HG03159 (cell line): ENCODE measurements around the gene GPD1L.
"Not testable (repeated sequence)": the region's sequence is repeated elsewhere in the genome, so short reads cannot be mapped to it uniquely, and the experiment has no call there.

Source experiments
- ATAC-seq: cut with Tn5 transposase; IDR thresholded peaks from one replicate; pipeline ENCODE4 v1.9.1; 2021; ENCODE audit warnings: mild to moderate bottlenecking, moderate library complexity; ENCODE audit not compliant: unreplicated experiment

The GPD1L gene

DNA sequence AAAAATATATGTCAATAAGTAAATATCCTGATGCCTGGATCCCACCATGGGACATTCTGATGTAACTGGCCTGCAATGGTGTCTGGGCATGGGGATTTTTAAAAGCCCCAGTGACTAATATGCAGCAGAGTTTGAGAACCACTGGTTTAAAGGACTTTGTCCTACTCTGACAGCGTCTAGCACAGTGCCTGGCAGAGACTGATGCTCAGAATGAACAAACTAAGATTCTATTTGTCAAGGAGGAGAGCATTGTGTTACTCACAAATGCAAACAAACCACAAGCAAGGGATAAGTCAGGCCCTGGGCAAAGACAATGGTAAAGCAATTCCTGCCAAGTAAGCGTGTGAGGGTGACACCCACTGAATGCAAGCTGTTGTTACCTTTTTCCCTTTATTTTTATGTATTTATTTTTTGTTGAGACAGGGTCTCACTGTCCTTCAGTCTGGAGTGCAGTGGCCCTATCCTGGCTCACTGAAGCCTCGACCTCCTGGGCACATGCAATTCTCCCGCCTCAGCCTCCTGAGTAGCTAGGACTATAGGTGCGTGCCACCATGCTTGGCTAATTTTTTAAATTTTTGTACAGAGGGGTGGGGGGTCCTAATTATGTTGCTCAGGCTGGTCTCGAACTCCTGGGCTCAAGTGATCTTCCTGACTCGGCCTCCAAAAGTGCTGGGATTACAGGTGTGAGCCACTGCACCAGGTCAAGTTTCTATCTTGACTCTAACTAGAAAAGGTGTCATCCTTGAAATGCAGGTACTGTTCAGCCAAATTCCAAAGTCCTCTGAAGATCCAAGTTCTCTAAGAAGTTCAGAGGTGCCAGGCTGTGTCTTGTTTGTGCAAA is 909 bp upstream of the GPD1L start:
- ATAC-seq, result no peak

DNA sequence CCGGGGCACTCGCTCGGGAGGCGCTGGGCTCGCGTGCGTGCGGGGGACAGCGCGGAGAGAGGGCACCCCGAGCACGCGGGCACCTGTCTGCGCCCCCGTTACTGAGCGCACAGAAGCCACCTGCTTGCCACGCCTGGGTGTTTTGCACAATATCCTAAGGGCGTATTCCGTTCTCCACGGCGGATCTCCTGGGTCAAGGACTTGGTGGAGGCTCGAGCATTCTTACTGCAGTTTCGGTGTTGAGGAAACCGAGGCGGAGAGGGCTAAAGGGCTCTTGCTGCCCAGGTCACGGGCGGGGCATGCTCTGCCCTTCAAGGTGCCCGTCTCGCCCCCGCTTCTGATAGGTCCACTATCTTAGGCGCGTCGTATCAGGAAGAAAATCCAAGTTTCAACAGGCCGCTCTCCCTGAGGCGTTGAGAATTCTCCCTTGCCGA is 526 bp downstream of the GPD1L start:
- ATAC-seq, result no peak

DNA sequence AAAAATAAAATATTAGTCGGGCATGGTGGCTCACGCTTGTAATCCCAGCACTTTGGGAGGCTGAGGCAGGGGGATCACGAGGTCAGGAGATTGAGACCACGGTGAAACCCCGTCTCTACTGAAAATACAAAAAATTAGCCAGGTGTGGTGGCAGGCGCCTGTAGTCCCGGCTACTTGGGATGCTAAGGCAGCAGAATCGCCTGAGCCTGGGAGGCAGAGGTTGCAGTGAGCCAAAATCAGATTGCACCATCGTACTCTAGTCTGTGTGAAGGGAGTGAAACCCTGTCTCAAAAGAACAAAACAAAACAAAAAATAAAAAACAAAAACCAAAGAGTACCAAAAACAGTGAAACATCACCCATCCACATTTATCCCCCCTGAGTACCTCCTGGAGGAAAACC is 1.8 kb downstream of the GPD1L start:
- ATAC-seq, result not testable (repeated sequence)

DNA sequence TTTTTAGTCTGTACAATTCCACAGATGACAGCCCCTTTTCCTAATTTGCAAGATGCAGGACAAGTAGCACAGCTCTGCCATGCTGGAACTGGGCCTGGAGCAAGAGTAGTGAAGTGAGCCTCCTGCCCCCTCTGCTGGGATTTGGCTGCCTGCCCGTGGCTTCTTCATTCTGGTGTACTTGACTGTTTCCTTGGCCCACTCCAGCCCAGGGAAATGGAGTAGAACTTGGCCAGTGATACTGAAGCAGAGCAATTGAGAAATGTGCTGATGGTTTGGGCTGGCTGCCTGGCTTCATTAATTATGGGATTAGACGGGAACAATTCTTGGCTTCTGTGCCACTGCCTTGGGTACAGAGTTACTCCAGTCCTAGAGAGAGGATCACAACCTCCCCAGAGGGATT is 2.8 kb downstream of the GPD1L start:
- ATAC-seq, result no peak

- ATAC-seq, result no peak
Observed at GRCh38 chr3:32110233-32110760, 3.9 kb downstream of the GPD1L start.

GRCh38 chr3:32111560-32111959 is 5.1 kb downstream of the GPD1L start:
- no peak for ATAC-seq

DNA sequence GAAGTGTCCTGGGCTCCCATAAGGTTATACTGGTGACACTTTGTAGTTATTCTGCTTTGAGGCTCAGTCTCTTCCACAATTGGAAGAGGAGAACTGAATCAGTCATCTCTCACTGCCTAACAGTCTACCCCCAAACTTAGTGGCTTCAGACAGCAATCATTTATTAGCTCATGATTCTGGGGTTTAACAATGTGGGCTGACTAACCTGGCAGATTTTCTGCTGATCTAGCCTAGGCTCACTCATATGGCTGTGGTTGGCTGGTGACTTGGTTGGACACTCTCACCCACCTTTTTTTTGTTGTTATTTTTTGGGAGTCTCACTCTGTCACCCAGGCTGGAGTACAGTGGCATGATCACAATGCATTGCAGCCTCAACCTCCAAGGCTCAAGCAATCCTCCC is 7.1 kb downstream of the GPD1L start:
- ATAC-seq, result no peak

- ATAC-seq, result no peak
Observed at GRCh38 chr3:32113981-32114545, 7.6 kb downstream of the GPD1L start.

- ATAC-seq, result not testable (repeated sequence)
Observed at GRCh38 chr3:32114546-32115386, 8.3 kb downstream of the GPD1L start.

DNA sequence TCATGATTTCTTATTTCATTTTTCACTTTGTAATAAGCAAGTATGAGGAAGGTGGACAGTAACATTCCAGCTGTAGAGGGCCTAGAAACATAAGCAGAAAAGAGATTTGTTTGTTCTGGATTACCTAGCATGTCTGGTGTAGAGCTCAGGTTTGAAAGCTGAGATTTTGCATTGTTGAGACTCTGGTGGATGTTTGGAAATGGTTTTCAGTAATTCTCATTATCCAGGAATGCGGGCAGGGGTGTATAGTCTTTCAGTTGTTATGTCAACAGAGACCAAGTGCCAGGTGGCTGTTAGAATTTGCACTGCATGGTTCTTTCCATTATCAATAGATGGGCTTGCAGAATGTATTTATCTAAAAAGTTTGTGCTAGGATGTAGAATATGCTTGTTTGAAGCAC is 10.9 kb downstream of the GPD1L start:
- ATAC-seq, result no peak

DNA sequence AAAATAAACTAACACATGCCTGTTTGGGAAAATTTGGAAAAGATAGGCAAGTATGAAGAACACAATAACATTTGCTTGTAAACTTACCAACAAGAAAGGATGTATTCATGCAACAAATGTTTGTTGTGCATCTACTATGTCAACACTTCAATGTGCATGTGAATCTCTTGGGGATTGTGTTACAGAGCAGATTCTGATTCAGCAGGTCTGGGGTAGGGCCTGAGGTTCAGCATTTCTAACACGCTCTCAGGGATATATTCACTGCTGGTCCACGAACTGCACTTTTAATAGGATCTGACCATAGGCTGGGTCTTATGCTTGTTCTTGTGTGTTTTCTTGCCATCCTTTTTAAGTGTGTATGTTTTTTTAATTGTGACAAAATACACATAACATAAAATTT is 11.8 kb downstream of the GPD1L start:
- no peak for ATAC-seq

DNA sequence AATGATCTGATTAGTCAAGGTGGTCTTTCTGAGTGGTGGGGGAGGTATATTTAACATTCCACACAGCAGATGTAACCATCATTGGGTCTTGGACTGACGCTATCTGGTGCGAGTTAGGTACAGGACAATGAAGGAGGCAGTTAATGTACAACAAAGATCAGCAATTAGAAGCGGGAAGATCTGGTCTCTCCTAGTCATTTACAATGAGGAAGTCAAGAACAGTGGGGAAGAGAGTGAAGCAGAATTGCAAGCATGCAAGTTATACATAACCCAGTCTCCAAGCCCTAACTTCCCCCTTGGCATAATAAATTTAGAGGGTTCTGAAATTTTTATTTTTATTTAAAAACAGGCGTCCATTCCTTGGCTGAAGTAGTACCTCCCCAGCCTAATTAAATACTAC is 14.1 kb downstream of the GPD1L start:
- no peak for ATAC-seq

DNA sequence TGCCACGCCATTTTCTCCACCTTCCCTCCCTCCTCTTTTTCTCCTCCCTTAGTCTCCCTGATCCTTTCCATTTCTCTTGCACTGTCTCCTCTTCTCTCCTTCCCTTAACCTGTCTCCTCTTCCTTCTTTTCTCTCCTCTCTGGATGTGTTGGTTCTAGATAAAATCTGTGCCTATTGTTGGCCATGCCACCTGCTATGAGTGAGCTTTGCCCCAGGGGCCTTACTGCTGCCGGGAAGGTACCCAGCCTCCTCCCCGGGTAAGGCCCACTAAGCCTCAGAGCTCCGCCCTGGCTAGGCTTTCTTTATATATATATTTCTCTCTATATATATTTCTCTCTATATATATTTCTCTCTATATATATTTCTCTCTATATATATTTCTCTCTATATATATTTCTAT is 14.7 kb downstream of the GPD1L start:
- ATAC-seq, result no peak

- ATAC-seq, result no peak
Observed at GRCh38 chr3:32123620-32124019, 17.2 kb downstream of the GPD1L start.

GRCh38 chr3:32125012-32125411 is 18.6 kb downstream of the GPD1L start:
- no peak for ATAC-seq

GRCh38 chr3:32126305-32127015 is 20.0 kb downstream of the GPD1L start:
- ATAC-seq, result no peak

GRCh38 chr3:32127219-32127826 is 20.9 kb downstream of the GPD1L start:
- no peak for ATAC-seq

DNA sequence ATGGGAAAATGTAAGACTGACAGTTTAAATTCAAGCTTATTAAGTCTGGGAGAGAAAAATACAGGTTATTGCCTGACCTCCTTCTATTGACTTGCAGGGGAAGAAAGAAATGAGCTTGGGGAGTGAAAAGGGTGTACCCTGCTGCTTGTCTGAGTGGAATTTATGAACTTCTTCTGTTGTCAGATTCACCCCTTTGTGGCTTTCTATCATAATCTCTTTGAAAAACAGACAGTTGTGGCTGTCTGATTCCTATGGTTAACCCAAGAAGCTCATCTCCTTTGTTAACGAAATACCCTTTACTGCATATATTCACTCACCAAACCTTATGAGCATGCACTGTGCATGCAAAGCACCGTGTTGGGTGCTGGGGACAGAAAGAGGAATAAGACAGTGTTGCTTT is 22.5 kb downstream of the GPD1L start:
- ATAC-seq, result no peak

DNA sequence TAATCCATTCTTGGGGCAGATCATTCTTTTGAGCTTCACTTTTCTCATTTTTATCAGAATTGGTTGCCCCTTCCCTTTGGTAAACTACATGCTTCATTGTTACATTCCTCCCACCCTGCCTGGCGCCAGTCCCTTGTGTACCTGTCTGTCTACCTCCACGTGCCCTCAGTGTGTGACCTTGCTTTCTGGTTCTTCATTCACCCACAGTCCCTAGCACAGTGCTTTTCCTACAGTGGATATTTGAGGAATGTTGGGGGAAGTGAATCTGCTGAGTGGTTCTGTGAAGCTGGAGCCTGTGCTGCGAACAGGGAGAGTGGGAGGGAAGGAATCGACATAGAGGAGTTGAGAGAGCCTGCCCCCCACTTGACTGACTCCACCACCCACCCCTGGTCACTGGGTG is 23.4 kb downstream of the GPD1L start:
- ATAC-seq, result no peak

DNA sequence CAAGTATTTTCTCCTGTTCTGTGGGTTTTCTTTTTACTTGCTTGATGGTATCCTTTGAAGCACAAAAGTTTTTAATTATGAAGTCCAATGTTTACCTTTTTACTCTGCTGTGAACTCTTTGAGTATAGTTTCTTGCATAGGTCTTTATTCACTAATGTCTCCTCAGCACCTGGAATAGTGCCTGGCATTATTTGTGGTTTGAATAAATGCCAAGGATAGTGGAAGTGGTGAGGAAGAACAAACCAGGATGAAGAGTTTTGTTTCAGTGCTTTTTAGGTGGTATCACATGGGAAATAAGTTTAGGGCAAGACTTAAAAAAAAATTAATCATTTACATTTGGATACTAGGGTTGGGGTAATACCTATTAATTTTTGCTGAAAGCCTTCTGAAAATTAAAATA is 25.7 kb downstream of the GPD1L start:
- no peak for ATAC-seq
